ENCODE data around the gene AQP5.

AQP5 gene

DNA sequence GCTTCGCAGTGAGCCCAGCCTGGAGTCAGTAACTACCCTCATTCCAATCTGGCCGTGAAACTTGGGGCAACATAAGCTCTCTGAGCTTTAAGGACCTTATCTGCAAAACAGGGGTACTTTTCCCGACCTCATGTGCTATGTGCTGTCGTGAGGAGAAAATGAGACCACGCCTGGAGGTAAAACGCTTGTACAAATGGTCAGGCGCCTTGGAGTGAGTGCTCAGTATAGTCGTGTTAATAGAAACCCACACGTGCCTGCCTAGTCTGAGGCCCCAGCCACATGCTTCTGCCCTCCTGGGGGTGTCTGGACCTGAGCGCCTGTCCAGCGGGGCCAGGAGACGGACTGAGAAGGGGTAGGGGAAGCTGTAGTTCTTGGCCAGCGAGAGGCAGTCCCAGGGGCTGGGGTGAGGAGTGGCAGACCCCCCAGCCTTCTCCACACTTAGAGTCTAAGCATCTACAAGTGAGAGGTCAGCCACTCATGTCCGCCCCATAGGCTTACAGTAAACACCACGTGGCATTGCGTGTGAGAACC lies 4.9 kb downstream of the AQP5 start:
- DNase-seq = peak; percentile 33

DNA sequence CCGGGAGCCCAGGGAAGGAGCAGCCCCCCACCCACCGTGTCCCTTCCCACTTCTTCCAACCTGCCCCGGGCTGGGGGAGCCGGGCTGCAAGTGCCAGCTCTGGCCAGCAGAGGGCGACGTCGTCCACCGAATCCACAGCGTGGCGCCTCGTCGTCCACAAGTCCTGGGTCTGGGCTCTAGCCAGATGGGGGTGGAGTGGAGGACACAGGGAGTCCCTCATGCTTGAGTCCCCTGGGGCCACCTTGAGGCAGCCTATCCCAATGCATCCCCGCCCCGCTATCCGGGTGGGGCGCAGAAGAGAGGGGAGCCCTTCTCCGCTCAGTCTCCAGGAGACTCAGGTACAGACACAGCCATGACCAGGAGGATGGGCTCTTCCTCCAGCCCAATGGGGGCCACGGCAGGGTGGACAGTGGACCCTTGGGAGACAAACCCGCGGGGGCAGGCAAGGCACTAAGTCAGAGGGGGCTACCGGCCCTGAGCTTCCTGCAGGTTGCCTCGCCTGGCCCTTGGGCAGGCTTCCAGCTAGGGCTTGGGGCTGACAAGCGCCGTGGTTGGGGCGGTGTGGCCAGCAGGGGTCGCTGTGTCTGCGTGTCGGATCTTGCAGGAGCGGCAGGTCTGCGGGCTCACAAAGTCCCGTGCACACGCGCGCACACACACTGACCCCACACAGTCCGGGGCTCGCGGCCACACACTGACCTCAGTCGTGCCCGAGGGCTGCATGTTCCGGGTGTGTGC lies 5.5 kb downstream of the AQP5 start:
- peak; percentile 91 for DNase-seq

DNA sequence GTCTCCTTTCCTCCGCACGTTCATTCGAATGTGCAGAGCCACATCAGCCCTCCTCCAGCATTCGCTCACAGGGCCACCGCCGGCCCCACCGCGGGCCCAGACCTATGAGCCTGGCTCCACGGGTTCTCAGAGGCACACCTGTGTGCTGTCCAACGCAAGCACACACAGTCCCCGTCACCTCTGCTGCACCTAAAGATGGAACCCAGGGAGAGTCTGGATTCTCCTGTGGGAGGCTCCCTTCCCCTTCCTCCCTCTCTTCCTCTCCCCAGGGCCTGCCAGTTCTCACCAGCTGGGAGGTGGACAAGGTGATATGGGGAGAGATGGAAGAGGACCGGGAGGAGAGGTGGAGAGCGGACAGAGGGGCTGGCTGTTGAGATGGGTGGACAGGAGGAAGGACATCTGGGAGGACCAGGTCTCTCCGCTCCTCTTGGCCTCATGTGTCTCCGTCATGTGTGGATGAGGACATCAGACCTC lies 6.1 kb downstream of the AQP5 start:
- no peak for DNase-seq

DNA sequence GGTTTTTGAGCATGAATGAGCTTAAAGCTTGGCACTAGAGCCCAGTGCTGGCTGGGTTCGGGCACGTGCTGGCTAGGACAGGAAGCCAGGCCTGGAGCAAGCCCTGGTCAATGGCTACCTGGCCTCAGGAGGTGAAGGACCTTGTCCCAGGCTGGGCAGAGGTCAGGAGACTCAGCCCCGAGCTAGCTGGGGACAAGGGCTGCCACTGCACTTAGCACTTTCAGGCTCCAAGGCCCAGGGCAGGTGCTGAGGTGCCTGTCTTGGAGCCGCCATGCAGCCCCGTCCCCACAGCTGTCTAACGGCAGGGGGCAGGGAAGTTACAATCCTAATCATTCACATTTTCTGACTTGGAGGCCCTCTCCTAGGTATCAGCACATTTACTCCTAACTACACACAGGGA lies 6.8 kb downstream of the AQP5 start:
- DNase-seq = no peak

DNA sequence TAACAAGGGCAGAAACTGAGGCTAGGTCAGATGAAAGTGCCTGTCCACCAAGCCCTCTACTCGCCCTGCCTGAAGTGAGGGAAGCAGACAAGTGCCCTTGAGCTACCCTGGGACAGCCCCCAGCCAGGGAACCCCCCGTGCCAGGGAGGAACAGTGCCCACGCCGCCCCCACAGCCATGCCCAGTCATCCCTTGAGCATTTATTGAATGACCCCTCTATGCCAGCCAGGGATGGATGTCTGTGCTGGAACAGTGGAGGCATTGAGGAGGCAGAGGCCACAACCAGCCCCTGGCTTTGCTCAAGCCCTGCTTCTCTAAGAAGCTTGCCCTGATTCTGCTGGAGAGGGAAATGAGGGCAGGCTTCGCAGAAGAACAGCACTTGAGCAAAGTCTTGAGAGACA lies 7.4 kb downstream of the AQP5 start:
- no peak for DNase-seq

DNA sequence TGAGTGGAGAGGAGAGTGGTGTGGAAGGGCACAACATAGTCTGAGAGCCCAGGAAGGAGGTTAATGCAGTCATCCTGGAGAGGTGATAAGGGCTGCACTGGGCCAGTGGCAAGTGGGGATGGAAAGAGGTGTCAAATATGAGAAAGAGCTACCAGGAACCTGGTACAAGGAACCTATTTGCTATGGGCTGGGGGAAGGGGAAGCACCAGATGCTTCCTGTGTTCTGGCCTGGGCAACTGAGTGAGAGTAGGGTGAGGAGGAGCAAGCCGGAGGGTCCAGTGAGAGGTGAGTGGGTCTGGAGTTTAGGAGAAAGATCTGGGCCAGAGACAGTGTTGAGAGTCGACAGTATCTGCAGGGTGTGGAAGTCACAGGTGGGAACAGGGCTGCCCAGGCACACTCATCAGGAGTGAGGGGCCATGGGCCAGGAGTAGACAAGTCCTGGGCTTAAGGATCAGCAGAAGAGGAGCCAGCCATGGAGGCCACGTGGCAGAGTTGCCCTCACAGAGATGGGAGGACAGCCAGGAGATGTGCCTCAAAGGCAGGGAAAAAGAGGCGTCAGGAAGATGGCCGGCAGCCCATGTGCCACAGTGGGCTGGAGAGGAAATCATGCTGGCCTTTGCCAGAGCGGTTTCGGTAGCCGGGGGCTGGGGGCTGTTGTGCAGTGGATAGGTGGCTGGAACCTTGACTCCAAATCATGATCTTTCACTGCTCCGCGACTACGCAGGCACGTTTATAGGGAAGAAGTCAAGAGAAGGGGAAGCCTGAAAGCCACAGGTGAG lies 8.2 kb downstream of the AQP5 start:
- no peak for DNase-seq

DNA sequence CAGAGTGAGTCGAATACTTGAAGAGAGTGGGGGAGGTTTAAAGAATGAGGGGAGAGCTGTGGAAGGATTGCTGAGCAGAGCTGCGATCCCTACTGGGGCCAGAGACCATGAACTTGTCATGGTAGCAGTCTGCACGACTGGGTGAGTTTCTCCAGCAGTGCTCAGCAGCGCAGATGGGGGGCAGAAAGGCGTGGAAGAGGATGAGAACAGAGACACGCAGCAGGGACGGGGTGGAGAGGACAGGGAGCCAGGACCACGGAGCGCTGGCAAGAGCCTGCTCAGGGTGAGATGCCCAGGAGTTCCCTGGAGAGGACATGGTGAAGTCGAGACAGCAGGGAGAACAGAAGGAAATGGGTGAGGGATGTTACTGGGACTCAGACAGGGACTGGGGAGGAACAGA lies 9.0 kb downstream of the AQP5 start:
- no peak for DNase-seq

DNA sequence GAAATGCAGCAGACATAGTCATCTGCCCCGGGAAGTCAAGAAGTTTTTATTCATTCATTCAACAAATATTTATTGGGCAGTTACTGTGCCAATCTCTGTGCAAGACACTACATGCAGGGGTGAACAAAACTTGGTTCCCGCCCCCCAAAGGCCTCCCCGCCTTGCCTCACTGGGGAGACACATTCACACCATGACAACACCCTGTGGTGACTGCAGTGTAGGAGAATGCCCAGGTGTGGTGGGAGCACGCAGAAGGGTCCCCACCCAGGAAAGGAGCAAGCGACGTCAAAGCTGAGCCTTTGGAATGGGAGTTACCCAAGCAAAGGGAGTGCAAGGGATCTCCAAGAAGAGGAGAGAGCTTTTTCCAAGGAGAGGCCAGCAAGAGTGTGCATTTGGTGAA lies 9.5 kb downstream of the AQP5 start:
- no peak for DNase-seq

DNA sequence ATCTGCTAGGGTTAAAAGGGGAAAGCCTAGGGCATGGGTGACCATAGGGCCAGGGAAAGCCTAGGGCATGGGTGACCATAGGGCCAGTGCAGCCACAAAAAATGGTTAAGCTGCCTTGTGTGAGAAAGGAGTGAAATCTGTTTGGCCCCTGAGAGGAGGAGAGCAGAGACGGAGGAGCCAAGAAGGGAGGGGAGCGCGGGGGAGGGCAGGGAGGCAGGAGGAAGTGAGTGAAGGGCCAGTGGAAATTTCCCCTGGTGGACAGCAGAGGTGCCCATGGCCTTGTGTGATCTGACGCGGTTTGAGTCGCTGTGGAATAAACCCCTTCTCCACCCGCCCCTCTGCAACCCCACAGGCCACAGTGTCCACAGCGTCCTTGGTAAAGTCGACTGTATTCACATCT lies 10.5 kb downstream of the AQP5 start:
- no peak for DNase-seq

DNA sequence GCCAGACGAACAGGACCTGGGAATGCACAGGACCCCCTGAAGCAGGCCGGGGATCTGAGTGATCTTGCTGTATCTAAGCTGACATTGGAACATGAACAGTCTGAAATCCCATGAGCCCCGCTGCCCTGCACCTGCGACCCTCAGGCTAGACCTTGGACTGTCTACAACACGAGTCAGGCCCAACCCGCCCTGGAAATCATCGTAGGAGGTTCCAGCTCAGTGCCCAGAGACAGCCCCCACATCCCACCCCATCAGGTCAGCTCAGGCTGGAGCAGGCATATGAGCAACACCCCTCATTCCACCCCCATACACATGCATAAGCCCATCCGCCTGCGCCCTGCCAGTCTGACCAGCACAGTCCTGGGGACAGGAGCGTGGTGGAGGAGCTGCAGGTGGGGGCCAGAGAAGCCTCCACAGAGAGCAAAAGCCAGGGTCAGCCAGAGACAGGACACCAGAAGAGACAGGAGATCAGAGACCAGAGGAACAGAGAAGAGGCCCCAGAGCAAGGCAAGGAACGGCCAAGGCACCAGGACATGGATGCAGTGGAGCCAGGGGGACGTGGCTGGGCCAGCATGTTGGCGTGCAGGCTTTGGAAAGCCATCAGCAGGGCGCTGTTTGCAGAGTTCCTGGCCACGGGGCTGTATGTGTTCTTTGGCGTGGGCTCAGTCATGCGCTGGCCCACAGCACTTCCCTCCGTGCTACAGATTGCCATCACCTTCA lies 11.1 kb downstream of the AQP5 start, which contains the start of gene AQP6:
AQP6 (plus strand) TSS at position 307 of the 720 bp plus-strand sequence; CDS start at position 534, 227 bp downstream.
- DNase-seq = no peak

DNA sequence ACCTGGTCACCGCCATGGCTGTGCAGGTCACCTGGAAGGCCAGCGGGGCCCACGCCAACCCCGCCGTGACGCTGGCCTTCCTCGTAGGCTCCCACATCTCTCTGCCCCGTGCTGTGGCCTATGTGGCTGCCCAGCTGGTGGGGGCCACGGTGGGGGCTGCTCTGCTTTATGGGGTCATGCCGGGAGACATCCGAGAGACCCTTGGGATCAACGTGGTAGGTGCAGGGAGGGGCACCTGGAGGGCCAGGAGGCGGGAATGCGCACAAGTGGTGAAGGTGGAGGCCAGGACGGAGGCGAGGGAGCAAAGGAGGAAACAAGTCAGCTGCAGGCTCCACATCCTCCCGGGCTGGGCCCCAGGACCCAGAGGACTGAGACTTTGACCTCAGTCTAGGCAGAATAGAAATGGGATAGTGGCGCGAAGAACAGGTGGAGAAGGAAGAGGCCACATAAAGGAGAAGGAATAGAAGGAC lies 11.7 kb downstream of the AQP5 start:
- DNase-seq = no peak

DNA sequence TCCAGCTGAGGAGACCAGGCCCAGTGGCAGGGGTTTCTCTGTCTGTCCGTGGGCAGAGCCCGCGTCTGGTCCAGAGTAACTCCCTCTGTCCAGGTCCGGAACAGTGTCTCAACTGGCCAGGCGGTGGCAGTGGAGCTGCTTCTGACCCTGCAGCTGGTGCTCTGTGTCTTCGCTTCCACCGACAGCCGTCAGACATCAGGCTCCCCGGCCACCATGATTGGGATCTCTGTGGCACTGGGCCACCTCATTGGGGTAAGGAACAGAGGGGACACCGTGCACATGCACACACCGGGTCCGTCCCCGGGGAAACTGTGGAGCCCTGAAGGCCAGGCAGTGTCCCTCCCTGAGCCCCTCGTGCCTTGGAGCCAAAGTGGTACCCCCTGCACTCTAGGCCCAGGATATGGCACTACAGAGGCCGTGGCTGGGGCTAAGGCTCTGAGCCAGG lies 12.6 kb downstream of the AQP5 start:
- DNase-seq = peak; percentile 59

DNA sequence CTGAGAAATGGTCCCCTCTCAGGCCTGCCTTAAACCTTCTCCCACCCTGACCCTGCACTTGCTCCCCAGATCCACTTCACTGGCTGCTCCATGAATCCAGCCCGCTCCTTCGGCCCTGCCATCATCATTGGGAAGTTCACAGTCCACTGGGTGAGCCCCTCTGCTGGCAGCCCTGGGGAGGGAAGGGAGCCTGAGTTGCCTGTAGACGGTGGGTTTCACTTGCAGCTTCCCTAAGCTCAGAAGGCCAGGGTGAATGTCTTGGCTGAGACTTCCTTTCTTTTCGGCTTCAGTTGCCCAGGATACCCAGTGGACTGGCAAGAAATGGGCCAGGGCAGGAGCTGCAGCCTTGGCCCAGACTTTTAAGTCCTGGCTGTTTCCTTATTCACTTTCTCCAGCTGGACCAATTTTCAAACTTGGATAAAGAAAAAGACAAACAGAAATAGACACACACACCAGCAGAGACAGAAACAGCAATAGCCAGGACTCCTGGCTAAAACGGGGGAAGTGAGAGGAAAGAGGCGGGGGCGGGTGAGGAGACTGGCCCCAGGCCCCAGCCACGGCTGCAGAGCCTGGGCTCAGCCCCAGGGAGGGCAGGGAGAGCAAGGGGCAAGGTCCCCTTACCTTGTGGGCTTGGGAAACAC lies 13.1 kb downstream of the AQP5 start:
- no peak for DNase-seq

DNA sequence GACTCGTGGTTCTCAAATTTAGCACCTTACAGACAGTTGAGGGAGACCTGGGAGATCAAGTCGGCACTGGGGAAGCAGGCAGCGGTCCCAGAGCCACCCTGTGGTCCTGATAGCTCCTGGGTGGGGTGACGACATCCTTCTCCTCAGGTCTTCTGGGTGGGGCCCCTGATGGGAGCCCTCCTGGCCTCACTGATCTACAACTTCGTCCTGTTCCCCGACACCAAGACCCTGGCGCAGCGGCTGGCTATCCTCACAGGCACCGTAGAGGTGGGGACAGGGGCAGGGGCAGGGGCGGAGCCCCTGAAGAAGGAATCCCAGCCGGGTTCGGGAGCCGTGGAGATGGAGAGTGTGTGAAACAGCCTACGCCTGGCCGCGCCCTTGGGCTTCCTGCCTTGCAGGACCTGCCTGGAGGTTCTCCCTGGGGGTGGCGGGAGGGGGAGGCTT lies 13.7 kb downstream of the AQP5 start:
- DNase-seq = no peak

DNA sequence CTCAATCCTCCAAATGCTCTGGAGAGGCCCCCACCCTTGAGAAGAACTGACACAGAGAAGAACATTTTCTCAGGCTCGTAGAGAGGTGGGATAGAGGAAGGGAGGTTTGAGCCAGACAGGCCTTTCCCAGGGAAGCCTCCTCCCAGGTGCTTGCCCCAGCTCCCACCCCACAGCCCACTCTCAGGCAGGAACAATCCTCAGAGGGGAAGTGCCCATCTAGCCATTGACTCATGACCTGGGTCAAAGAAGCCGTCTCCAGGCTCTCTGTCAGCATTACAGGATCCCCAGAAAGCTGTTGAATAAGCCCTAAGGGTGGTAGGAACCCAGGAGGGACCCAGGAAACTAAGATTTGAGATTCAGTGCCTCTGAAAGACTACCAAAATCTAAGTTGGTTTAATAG lies 14.9 kb downstream of the AQP5 start:
- DNase-seq = no peak

DNA sequence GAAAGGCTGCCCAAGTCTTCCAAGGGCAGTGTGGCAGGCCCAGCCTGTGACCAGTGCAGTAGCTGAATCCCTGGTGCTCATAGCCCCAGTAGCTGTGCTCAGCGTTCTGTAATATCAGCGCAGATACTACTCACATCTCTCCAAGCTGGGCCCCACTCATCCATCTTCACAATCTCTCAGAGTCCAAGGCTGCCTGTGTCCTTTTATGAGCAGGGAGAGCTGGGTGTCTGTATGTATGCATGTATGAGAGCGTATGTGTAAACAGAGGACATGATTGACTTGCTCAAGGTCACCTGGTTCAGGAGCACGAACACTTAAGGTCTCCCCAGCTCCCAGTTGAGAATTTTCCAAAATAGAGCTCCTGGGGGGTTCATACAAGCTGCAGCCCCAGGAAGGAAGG lies 16.5 kb downstream of the AQP5 start:
- DNase-seq = no peak

DNA sequence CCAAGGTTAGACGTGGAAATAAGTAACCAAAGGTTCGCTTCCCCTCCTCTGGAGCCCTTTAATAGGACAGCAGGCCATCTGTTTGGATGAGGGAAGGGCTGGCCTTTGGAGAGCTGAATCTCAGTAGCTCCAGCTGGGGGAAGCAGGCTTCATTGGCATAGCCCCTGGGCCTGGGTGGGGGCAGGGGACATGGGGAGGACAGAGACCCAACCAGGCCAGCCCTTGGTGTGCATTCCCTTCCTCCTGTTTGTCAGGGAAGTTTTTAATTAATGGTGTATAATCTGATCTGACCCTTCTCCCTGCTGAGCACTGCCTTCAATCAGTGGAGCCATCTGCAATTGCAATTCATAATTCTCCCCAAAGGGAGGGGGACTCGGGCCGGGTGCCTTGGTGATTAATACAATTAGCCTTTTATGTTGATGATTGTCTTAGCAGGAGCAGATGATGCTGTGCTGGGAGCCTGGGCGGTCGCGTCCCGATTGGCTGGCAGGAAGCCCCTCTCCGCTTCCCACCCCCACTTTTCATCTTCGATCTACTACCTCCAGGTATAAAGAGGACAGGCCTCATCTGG lies 17.4 kb downstream of the AQP5 start:
- no peak for DNase-seq

DNA sequence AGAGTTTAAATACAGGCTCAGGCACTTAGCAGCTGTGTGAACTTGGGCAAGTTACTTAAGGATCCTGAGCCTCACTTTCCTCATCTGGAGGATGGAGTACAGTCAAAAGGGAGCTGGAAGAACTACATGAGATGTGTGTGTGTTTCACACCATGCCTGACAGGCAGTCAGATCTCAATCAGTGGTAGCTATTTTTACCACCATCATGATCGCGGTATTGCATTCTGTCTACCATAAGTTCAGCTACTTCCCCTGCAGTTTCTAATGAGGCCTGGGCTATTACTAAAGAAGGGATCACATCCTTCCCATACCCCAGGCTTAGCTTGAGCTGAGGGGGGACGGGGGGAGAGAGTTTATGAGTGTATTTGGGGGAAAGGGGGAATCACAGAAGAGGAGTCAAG lies 18.1 kb downstream of the AQP5 start:
- DNase-seq = no peak

DNA sequence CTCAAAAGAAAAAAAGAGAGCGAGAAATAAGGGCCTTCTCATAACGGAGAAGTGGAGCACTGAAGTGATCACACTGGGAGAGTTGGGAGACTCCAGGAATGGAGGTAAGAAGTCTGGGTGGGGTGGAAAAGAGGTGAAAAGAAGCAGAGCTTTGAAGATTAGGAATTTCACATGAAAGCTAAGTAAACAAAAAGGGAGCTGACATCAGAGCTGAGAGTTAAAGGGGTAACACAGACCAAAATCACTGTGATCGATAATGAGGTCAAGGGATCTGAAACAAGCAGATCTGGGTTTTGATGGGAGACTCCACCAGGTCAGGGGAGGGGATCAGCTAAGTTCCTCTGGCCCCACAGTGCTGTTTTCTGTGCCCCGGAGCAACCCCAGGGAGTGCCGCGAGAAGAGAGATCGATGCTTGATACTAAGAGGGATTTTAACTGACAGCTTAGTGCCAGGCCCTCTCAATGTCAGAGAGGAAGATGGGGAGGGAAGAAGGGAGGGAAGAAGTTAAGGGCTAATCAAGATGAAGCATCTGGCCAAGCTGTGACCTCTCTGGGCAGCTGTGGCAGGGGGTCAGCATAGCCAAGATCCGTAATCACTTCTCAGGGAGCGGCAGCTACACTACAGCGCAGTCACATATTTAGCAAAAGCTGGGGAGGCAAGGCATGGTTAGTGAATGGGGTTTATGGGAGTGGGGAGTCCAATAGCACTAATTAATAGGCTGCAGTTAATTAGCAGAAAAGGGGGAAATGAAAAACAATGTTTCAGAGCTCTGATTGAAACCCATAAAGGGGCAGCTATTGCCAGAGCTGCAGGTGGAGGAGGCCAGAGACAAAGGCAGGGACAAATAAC lies 19.1 kb downstream of the AQP5 start:
- DNase-seq = peak; percentile 57

DNA sequence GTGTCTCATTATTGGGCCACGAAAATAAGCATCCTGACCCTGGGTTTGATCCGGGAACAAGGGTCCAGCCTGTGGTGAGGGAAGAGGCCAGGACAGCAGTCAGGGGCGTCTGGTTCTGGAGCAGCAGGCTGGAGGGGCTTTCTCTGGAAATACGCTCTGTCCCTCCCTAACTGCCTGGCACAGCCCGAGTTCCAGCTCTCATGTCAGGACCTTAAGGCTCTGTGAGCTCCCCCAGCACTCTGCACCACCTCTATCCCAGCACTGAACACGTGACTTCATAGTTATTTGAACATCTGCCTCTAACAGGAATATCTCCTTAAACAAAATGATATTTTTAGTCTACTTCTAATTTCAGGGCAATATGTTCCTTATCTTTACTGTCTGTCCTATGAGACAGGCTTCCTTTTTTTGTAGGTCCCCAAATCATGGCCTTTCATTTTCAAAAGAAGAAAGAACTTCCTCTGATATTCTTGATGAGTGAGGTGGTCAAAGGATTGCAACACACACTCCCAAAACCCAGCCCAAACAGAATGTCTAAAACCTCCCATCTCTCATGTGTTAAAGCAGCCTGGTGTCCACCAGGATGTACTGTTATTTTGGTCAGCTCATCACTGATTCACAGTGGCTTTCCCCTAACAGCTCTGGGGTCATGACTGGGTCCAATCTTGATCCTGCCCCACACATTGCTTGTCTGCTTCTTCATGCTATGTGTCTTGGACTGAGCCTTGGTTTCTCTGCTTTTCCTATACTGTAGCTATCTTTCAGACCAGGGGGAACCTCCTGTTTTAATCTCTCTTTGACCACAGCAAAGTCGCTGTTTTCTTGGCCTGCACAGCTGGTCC lies 20.8 kb downstream of the AQP5 start:
- peak; percentile 89 for DNase-seq
